H1 (cell line): Measurements from ENCODE around the gene CFAP161. TPM values are rescaled to one million over a fixed set of nuclear protein-coding genes. Genes with fewer than 3 reads are reported as not detected.

Experiments
- CTCF ChIA-PET: fragments of 300-600 bp; sonication (Branson Sonifier 250); formaldehyde crosslinking; loops from one replicate; lab custom pipeline; 2021; ENCODE audit not compliant: partially characterized antibody; lab: Charles Lee
- POLR2A ChIA-PET: fragments of 300-600 bp; sonication (Branson Sonifier 250); formaldehyde crosslinking; loops from one replicate; lab custom pipeline; 2021; ENCODE audit warnings: inconsistent platforms; ENCODE audit not compliant: partially characterized antibody; lab: Charles Lee
- DNase-seq, 2 experiments: peaks; one replicate each; pipeline versions ENCODE4 v3.0.0 to v3.0.0-alpha.2; 2010 to 2022; ENCODE audit warnings: low spot score in 2 of 2, low read depth in 1 of 2, mixed read lengths in 1 of 2
- FAIRE-seq: peaks from 2 replicates; lab custom pipeline; 2011; peaks lifted over from hg19 to GRCh38; lab: Jason Lieb, UNC
- H2AFZ ChIP-seq: 2 replicates; pipeline ENCODE4 v1.8.1; 2012; ENCODE audit warnings: low read length, inconsistent platforms
- H2AK5ac ChIP-seq: 2 replicates; pipeline ENCODE4 v1.6.1; 2013; ENCODE audit warnings: low read depth, low read length
- H2BK120ac ChIP-seq: replicated peaks from 2 replicates; pipeline ENCODE3; 2013; ENCODE audit warnings: low read depth, low read length, inconsistent platforms
- H2BK12ac ChIP-seq: 2 replicates; pipeline ENCODE4 v1.6.1; 2013; ENCODE audit warnings: low read depth, low read length
- H2BK15ac ChIP-seq: 2 replicates; pipeline ENCODE4 v1.6.1; 2013; ENCODE audit warnings: low read length
- H2BK20ac ChIP-seq: 2 replicates; pipeline ENCODE4 v1.6.1; 2013; ENCODE audit warnings: low read length
- H2BK5ac ChIP-seq: 2 replicates; pipeline ENCODE4 v1.6.1; 2013; ENCODE audit warnings: low read depth, low read length
- H3K14ac ChIP-seq: 2 replicates; pipeline ENCODE4 v1.6.1; 2013; ENCODE audit warnings: inconsistent platforms; ENCODE audit not compliant: insufficient read length
- H3K18ac ChIP-seq: 2 replicates; pipeline ENCODE4 v1.6.1; 2013; ENCODE audit warnings: low read length; ENCODE audit errors: extremely low read depth
- H3K23ac ChIP-seq: 2 replicates; pipeline ENCODE4 v1.6.1; 2013; ENCODE audit warnings: inconsistent platforms; ENCODE audit not compliant: insufficient read length
- H3K23me2 ChIP-seq: 2 replicates; pipeline ENCODE4 v1.6.1; 2013; ENCODE audit warnings: low read depth, low read length
- H3K27ac ChIP-seq: 2 replicates; pipeline ENCODE4 v1.6.1; 2011; ENCODE audit warnings: low read depth, low read length, inconsistent platforms
- H3K27me3 ChIP-seq, 4 experiments: replicated peaks in 1 of 4; 1 replicate in 1 of 4; 2 replicates in 3 of 4; pipeline versions ENCODE4 v1.6.1 to v1.8.1; 2011 to 2013; ENCODE audit warnings: low read length in 3 of 4, mild to moderate bottlenecking in 3 of 4, inconsistent platforms in 2 of 4, mixed read lengths in 2 of 4, moderate library complexity in 1 of 4; ENCODE audit not compliant: control insufficient read depth in 3 of 4, insufficient read depth in 3 of 4; ENCODE audit errors: extremely low read depth in 1 of 4
- H3K36me3 ChIP-seq, 4 experiments: 2 replicates each; pipeline versions ENCODE4 v1.6.1 to v1.8.1; 2011 to 2013; ENCODE audit warnings: mild to moderate bottlenecking in 4 of 4, low read length in 3 of 4, moderate library complexity in 2 of 4, control low read depth in 1 of 4, inconsistent platforms in 1 of 4; ENCODE audit not compliant: insufficient read depth in 4 of 4, control insufficient read depth in 2 of 4
- H3K4ac ChIP-seq: replicated peaks from 2 replicates; pipeline ENCODE3; 2013; ENCODE audit warnings: low read length, low read depth, mixed read lengths, inconsistent platforms; ENCODE audit not compliant: insufficient read length
- H3K4me1 ChIP-seq, 4 experiments: replicated peaks in 1 of 4; 1 replicate in 1 of 4; 2 replicates in 3 of 4; pipeline versions ENCODE4 v1.6.1 to v1.8.1; 2011 to 2013; ENCODE audit warnings: low read length in 3 of 4, inconsistent platforms in 2 of 4, mixed read lengths in 1 of 4; ENCODE audit not compliant: insufficient read depth in 4 of 4, control insufficient read depth in 3 of 4
- H3K4me2 ChIP-seq, 2 experiments: 2 replicates each; pipeline versions ENCODE4 v1.6.1 to v1.8.1; 2011 to 2013; ENCODE audit warnings: low read depth in 2 of 2, low read length in 2 of 2, control low read depth in 1 of 2, inconsistent platforms in 1 of 2, mild to moderate bottlenecking in 1 of 2; ENCODE audit not compliant: insufficient read depth in 1 of 2
- H3K4me3 ChIP-seq, 4 experiments: fragments of 200-600, 300-600 bp in 1 of 4; sonication (generic), shearing (Covaris generic), sonication (Bioruptor Twin) in 1 of 4; 2 replicates each; pipeline versions ENCODE4 v1.5.1 to v1.8.1; 2011 to 2016; ENCODE audit warnings: low read length in 4 of 4, low read depth in 3 of 4, control low read depth in 2 of 4, inconsistent platforms in 2 of 4, mild to moderate bottlenecking in 2 of 4, mixed read lengths in 1 of 4, moderate library complexity in 1 of 4; ENCODE audit not compliant: insufficient read depth in 2 of 4; ENCODE audit errors: extremely low read depth in 1 of 4
- H3K56ac ChIP-seq: replicated peaks from 2 replicates; pipeline ENCODE3; 2013; ENCODE audit warnings: low read depth, mild to moderate bottlenecking, mixed read lengths, low read length, inconsistent platforms; ENCODE audit not compliant: insufficient read length
- H3K79me1 ChIP-seq: 2 replicates; pipeline ENCODE4 v1.6.1; 2013; ENCODE audit warnings: low read depth, low read length, control low read depth
- H3K79me2 ChIP-seq, 2 experiments: 2 replicates each; pipeline versions ENCODE4 v1.6.1 to v1.8.1; 2012 to 2013; ENCODE audit warnings: low read length in 2 of 2, mild to moderate bottlenecking in 2 of 2, inconsistent platforms in 1 of 2; ENCODE audit not compliant: insufficient read depth in 2 of 2, control insufficient read depth in 1 of 2
- H3K9ac ChIP-seq, 4 experiments: replicated peaks in 1 of 4; 1 replicate in 1 of 4; 2 replicates in 3 of 4; pipeline versions ENCODE4 v1.6.1 to v1.8.1; 2011 to 2013; ENCODE audit warnings: low read depth in 3 of 4, low read length in 3 of 4, control low read depth in 2 of 4, mild to moderate bottlenecking in 2 of 4, moderate library complexity in 2 of 4, inconsistent platforms in 1 of 4; ENCODE audit errors: extremely low read depth in 1 of 4
- H3K9me3 ChIP-seq, 2 experiments: 2 replicates each; pipeline versions ENCODE4 v1.6.1 to v1.8.1; 2012 to 2013; ENCODE audit warnings: mild to moderate bottlenecking in 2 of 2, moderate library complexity in 2 of 2, control low read depth in 1 of 2, inconsistent platforms in 1 of 2, low read depth in 1 of 2, low read length in 1 of 2, mixed read lengths in 1 of 2; ENCODE audit not compliant: insufficient read depth in 2 of 2
- H4K20me1 ChIP-seq, 2 experiments: replicated peaks in 1 of 2; 2 replicates each; pipeline versions ENCODE3 to v1.8.1; 2011 to 2013; ENCODE audit warnings: inconsistent platforms in 2 of 2, low read length in 2 of 2, mild to moderate bottlenecking in 1 of 2; ENCODE audit not compliant: insufficient read depth in 2 of 2, control insufficient read depth in 1 of 2
- H4K5ac ChIP-seq: 2 replicates; pipeline ENCODE4 v1.6.1; 2013; ENCODE audit warnings: low read length, low read depth, mixed read lengths, inconsistent platforms; ENCODE audit not compliant: insufficient read length
- H4K8ac ChIP-seq: 2 replicates; pipeline ENCODE4 v1.8.0; 2013; ENCODE audit warnings: mild to moderate bottlenecking, moderate library complexity, low read length, inconsistent platforms; ENCODE audit not compliant: insufficient read depth; ENCODE audit errors: extremely low read depth
- H4K91ac ChIP-seq: replicated peaks from 2 replicates; pipeline ENCODE3; 2013; ENCODE audit warnings: low read length, mixed read lengths, inconsistent platforms; ENCODE audit not compliant: insufficient read length
- BRCA1 ChIP-seq: IDR thresholded peaks from 2 replicates; pipeline ENCODE4 v1.6.1; 2012; ENCODE audit warnings: low read depth, low read length, improper control_type of control experiment
- EZH2 ChIP-seq: fragments of 200-600 bp; sonication (generic); IDR thresholded peaks from 2 replicates; pipeline ENCODE4 v1.7.1; 2012; ENCODE audit warnings: low read depth, mild to moderate bottlenecking, moderate library complexity, low read length, inconsistent platforms; ENCODE audit not compliant: severe bottlenecking
- FOSL1 ChIP-seq: IDR thresholded peaks from 2 replicates; pipeline ENCODE4 v1.6.1; 2011; ENCODE audit warnings: mild to moderate bottlenecking, low read depth, low read length, moderate library complexity; ENCODE audit not compliant: insufficient read depth
- KDM4A ChIP-seq: IDR thresholded peaks from one replicate; pipeline ENCODE4 v1.7.1; 2012; ENCODE audit warnings: low read depth, mild to moderate bottlenecking, moderate library complexity, low read length, inconsistent platforms; ENCODE audit not compliant: severe bottlenecking
- RAD21 ChIP-seq, 2 experiments: IDR thresholded peaks in 1 of 2; conservative IDR thresholded peaks in 1 of 2; 2 replicates each; pipeline ENCODE4 v1.6.1; 2011; ENCODE audit warnings: low read depth in 2 of 2, low read length in 2 of 2, improper control_type of control experiment in 1 of 2, inconsistent platforms in 1 of 2, mild to moderate bottlenecking in 1 of 2, moderate library complexity in 1 of 2
- SIN3A ChIP-seq, 2 experiments: IDR thresholded peaks in 1 of 2; conservative IDR thresholded peaks in 1 of 2; 2 replicates each; pipeline ENCODE4 v1.6.1; 2011 to 2012; ENCODE audit warnings: low read length in 2 of 2, improper control_type of control experiment in 1 of 2, low read depth in 1 of 2, mild to moderate bottlenecking in 1 of 2
- TAF7 ChIP-seq: optimal IDR thresholded peaks from 2 replicates; pipeline ENCODE3; 2011; ENCODE audit warnings: low read depth, mild to moderate bottlenecking, inconsistent platforms, low read length, moderate library complexity, borderline replicate concordance
- TCF12 ChIP-seq: IDR thresholded peaks from 2 replicates; pipeline ENCODE4 v1.6.1; 2011; ENCODE audit warnings: low read depth, mild to moderate bottlenecking, low read length
- USF2 ChIP-seq: IDR thresholded peaks from 2 replicates; pipeline ENCODE4 v1.6.1; 2011; ENCODE audit warnings: low read length, improper control_type of control experiment
- WGBS, 2 experiments: shearing (Covaris generic) in 1 of 2; methylation state at CpG; one replicate each; pipeline versions ENCODE4 v1.1.6 to v1.1.7; 2013 to 2015; ENCODE audit warnings: low lambda C conversion rate in 2 of 2, mixed read lengths in 2 of 2, inconsistent platforms in 1 of 2, low coverage in 1 of 2, missing lambda C conversion rate in 1 of 2; ENCODE audit not compliant: insufficient replicate concordance in 2 of 2, insufficient coverage in 1 of 2, insufficient read length in 1 of 2; ENCODE audit errors: extremely low coverage in 1 of 2, missing lambda C conversion rate in 1 of 2; 5-methylcytosine and 5-hydroxymethylcytosine counted together
- polyA plus RNA-seq, 7 experiments: library from polyadenylated mRNA; depleted of rRNA in 3 of 7; stranded (reverse) in 5 of 7; unstranded in 2 of 7; fragments of >200 nt in 5 of 7; fragments of 200-250 nt in 2 of 7; gene quantifications; 1 replicate in 5 of 7; 2 replicates in 1 of 7; 4 replicates in 1 of 7; pipeline versions ENCODE4 v1.2.1 to v1.2.3, GENCODE V29; 2011 to 2013; ENCODE audit warnings: missing spikeins in 2 of 7, mixed read lengths in 2 of 7
- total RNA-seq: library from RNA; stranded (reverse); fragmentation: NEBNext Ultra II Directional; extraction: Animal tissue kit (Norgen Biotek cat#: 25700); gene quantifications from 2 replicates; pipeline ENCODE4 v1.2.1, GENCODE V29; 2021

Gene CFAP161
- total and polyA plus RNA-seq, 2 of the 8 experiments (the other 6 are each of a cell fraction or from before 2014, with no cell fraction given): 0.05 TPM; not detected in 1

DNA sequence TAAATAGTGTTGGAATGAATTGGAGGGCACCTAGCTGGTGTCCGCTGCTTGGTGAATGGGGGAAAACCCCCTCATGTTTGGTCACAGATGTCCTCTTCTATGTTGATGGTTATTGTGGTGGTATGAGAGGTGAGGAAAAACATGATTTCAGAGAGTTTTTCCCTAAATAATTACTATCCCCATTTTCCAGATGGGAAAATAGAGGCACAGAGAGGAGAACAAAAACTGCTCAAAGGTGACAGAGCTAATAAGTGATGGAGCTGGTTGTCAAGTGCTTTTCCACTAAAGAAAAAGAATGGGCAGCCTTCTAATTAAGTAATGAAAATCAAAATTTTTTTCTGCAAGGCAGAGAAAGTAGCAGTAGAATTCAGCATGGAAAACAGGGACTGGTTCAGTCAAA is 30.2 kb upstream of the CFAP161 start:
- no peak overlapping the region for H3K4ac ChIP-seq
- WGBS, 2 experiments: 89% methylated on average over 1 of the region's 1 CpG; no CpG with 5 or more reads in 1 of the 2 experiments
- ChIA-PET POLR2A (no interaction called here), CTCF (interaction anchor here (0.7 to 13.6 kb wide), 8 partner anchors 9 to 312 kb away, joined by 3 to 262 read pairs (median 4); no protein-coding TSS in a partner anchor)
- H2BK12ac ChIP-seq: no peak overlapping the region
- H4K5ac ChIP-seq: no peak overlapping the region
- no peak overlapping the region for H3K23ac ChIP-seq
- no peaks in the 10 kb centered on the region for H3K9me3 ChIP-seq
- H2BK120ac ChIP-seq: no peak overlapping the region
- H3K23me2 ChIP-seq: no peaks in the 10 kb centered on the region
- no peaks in the 10 kb centered on the region for H3K4me1 ChIP-seq
- no peak overlapping the region for H3K9ac ChIP-seq
- no peak overlapping the region for H3K56ac ChIP-seq
- TF ChIP-seq RAD21 (IDR thresholded peaks at IDR 0.05 in 1 of 2, conservative IDR thresholded peaks at IDR 0.05 in 1 of 2; ENCODE audit: low read depth in 2 of 2, low read length in 2 of 2) (no peak), BRCA1 (no peak), EZH2 (no peak), SIN3A (conservative IDR thresholded peaks at IDR 0.05 in 1 of 2, IDR thresholded peaks at IDR 0.05 in 1 of 2; ENCODE audit: low read depth in 1 of 2, low read length in 2 of 2) (no peak), TAF7 (no peak), USF2 (no peak), FOSL1 (no peak), TCF12 (no peak), KDM4A (no peak)
- DNase-seq (no peak), FAIRE-seq (no peak)
- no peaks in the 10 kb centered on the region for H3K36me3 ChIP-seq
- H3K18ac ChIP-seq: no peak overlapping the region
- no peak overlapping the region for H2BK15ac ChIP-seq
- no peak overlapping the region for H3K14ac ChIP-seq
- no peak overlapping the region for H4K91ac ChIP-seq
- H3K79me1 ChIP-seq: no peaks in the 10 kb centered on the region
- no peak overlapping the region for H2BK20ac ChIP-seq
- no peak overlapping the region for H4K8ac ChIP-seq
- H3K27me3 ChIP-seq: no peaks in the 10 kb centered on the region
- no peaks in the 10 kb centered on the region for H3K79me2 ChIP-seq
- no peak overlapping the region for H2BK5ac ChIP-seq
- no peak overlapping the region for H2AK5ac ChIP-seq
- H3K4me2 ChIP-seq: no peak overlapping the region
- H2AFZ ChIP-seq: no peak overlapping the region
- no peak overlapping the region for H3K4me3 ChIP-seq
- H4K20me1 ChIP-seq: no peaks in the 10 kb centered on the region
- H3K27ac ChIP-seq: no peak overlapping the region
